Astrocyte (in vitro differentiated cells and primary cell): ENCODE data around the gene BMP7.

Experiments
- CTCF ChIP-seq: IDR thresholded peaks from 2 replicates; pipeline ENCODE4 v1.5.1; 2011; ENCODE audit warnings: low read depth, mild to moderate bottlenecking, inconsistent platforms, low read length, moderate library complexity; ENCODE audit not compliant: insufficient read depth
- EZH2 ChIP-seq: IDR thresholded peaks from 2 replicates; pipeline ENCODE4 v1.6.1; 2012; ENCODE audit warnings: mild to moderate bottlenecking, low read length, inconsistent platforms; ENCODE audit not compliant: insufficient read depth

GRCh38 chr20:57231951-57232428 is 34.5 kb downstream of the BMP7 start:
- no peak for TF ChIP-seq CTCF
- no peak for TF ChIP-seq EZH2
